Activated T-cell treated with anti-CD3 and anti-CD28 coated beads for 48 hours (primary cell): ENCODE results near the gene HPS4.
A peak's percentile ranks its signal among the peaks of the same experiment; 100 is the strongest.
"Not testable (repeated sequence)": the region's sequence is repeated elsewhere in the genome, so short reads cannot be mapped to it uniquely, and the experiment has no call there.

Experiments used
- DNase-seq: peaks from one replicate; pipeline ENCODE4 v3.0.0-alpha.2; 2020; ENCODE audit warnings: low read depth

The HPS4 gene

GRCh38 chr22:26442086-26442756, 41.4 kb downstream of the HPS4 start:
- no peak for DNase-seq

- no peak for DNase-seq
These were observed 44.0 kb downstream of the HPS4 start for GRCh38 chr22:26439559-26439958.

DNA sequence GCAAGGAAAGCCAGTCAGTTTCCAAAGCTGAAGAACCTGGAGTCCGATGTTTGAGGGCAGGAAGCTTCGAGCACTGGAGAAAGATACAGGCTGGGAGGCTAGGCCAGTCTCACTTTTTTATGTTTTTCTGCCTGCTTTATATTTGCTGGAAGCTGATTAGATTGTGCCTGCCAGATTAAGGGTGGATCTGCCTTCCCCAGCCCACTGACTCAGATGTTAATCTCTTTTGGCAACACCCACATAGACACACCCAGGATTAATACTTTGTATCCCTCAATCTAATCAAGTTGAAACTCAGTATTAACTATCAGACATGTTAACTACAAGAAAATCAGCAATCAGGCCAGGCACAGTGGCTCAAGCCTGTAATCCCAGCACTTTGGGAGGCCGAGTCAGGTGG, 44.8 kb downstream of the HPS4 start:
- DNase-seq = not testable (repeated sequence)

- DNase-seq = no peak
These were observed 45.7 kb downstream of the HPS4 start for GRCh38 chr22:26437694-26438392.

GRCh38 chr22:26436903-26437515, 46.6 kb downstream of the HPS4 start:
- DNase-seq = no peak

DNA sequence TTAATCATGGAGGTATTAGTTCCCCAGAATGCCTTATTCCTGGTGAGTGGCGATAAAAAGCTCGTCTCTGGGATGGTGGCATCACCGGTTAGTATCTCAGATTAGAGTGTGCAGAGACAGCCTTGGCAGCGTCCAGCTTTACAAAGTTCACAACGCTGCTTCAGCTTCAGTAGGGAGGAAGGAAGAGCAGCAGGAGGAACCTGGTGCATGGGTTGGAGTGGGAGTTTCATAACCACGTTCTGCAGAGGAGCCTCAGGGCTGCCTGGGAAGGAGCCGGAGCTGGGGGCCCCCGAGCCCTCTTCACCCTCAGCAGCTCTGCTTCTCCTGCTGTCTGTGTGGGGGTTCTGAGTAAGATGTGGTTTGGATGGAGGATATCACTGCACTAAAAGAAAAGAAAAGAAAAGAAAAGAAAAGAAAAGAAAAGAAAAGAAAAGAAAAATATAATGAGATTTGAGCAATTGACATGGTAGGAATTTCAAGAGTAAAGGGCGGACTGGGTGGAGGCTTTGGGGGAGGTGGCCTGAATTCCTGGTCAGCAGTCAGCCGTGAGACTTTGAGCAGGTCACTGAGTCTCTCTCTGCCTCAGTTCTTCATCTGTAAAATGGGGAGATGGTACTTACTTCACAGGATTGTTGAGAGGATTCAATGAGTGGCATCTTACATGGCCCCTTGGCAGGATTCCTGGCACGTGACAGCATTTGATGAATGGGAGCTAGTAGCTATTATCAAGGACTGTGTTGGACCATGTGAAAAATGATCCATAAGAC, 48.1 kb downstream of the HPS4 start:
- DNase-seq = no peak

DNA sequence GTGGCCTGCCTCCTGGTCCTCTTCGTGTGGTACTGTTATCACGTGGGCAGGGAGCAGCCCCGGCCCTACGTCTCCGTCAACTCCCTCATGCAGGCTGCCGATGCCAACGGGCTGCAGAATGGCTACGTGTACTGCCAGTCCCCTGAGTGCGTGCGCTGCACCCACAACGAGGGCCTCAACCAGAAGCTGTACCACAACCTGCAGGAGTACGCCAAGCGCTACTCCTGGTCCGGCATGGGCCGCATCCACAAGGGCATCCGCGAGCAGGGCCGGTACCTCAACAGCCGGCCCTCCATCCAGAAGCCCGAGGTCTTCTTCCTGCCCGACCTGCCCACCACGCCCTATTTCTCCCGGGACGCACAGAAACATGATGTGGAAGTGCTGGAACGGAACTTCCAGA, 49.8 kb downstream of the HPS4 start:
- no peak for DNase-seq

- DNase-seq = no peak
These were observed 50.8 kb downstream of the HPS4 start for GRCh38 chr22:26432619-26433311.

- no peak for DNase-seq
These were observed 52.2 kb downstream of the HPS4 start for GRCh38 chr22:26431261-26431995.

- DNase-seq = no peak
These were observed 53.0 kb downstream of the HPS4 start for GRCh38 chr22:26430600-26430999.

DNA sequence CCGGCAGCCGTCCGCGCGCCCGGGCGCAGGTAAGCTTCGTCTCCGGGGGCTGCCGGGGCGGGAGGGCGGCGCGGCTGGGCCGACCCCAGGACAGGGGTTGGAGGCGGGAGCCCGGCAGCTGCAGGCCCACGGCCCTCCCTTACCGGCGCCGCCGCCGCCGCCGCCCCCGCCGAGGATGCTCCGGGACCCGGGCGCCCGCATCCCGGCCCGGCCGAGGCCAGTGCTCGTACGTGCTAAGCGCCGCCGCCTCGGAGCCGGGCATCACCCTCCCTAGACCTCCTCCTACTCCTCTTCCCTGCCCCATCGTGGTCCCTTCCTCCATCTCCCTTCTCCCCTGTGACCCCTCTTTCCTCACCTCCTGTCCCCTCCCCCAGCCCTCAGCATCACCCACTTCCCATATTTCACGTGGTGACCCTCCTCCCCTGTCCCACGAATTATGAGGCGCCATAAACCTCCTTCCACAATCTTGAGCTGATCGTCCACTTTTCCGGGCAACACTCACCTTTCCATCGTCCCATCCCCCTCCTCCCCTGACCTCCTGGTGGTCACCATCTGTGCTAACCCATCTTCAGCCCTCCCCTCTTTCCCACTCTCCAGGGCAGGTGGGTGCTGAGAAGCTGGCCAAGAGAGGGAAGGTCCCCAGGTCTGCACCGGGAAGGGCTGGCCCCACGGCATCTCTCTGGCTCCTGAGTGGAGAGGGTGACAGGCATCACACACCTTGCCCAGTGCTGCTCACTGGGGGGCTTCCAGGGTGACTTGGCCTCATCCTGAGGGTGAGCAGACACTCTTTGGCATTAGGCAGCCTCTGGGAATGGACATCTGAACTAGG, 53.9 kb downstream of the HPS4 start:
- DNase-seq = no peak

- DNase-seq = peak; percentile 78
These were observed 54.8 kb downstream of the HPS4 start, which contains the start of gene ASPHD2 for GRCh38 chr22:26428515-26429457. Gene ASPHD2, plus strand, starts transcription at chr22:26429260. Its CDS starts 4,356 bp downstream, at chr22:26433616.

DNA sequence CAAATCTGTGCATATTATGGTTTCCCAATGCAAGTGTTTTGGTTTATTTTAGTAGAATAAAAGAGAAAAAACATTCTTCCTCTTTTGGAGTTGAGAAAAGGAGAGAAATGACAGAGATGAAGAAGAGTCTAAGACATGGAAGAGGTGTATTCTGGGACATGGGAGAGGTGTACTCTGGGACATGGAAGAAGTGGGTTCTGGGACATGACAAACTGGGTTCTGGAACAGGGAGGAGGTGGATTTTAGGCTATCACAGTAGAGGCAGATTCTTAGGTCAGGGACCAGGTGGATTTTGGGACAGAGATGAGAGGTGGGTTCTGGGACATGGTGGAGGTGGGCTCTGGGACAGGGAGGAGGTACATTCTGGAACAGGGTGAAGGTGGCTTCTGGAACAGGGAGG, 56.7 kb downstream of the HPS4 start:
- DNase-seq = no peak

DNA sequence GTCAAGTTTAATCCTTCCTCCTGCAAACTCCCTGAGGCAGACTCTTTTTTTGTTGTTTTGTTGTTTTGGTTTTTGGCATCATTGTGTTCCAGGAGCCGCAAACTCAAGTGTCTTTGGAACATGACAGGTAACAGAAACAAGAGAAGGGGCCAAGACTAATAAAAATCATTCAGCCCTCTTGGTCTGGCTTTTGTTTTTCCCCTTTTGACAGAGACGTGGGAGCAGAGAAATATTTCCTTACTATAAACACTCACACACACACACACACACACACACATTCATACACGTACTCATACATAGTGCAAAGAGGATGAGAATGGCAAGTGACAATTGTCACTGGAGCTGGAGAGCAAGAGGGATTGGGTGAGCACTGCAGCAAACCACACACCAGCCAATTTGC, 65.0 kb downstream of the HPS4 start:
- DNase-seq = no peak

GRCh38 chr22:26417406-26417805, 66.2 kb downstream of the HPS4 start:
- no peak for DNase-seq

- DNase-seq = no peak
These were observed 66.8 kb downstream of the HPS4 start for GRCh38 chr22:26416670-26417276.

DNA sequence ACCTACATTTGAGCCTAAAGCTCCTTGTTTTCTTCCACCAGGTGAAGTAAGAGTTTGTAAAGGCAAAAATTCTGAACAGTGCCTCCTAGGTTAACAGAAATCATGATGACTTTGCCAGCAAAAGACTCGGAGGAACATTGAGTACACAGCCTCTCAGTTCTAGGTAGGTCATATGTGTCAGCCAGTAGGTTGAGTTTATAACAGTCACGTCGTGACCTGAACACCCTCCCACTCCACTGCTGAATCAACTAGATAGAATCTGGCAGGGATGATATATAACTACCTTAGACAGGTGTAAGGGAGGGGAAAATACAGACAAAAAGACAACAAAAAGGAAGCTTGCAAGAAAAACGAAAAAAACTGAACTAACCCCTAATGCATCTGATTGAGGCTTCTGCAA, 67.3 kb downstream of the HPS4 start:
- DNase-seq = no peak

DNA sequence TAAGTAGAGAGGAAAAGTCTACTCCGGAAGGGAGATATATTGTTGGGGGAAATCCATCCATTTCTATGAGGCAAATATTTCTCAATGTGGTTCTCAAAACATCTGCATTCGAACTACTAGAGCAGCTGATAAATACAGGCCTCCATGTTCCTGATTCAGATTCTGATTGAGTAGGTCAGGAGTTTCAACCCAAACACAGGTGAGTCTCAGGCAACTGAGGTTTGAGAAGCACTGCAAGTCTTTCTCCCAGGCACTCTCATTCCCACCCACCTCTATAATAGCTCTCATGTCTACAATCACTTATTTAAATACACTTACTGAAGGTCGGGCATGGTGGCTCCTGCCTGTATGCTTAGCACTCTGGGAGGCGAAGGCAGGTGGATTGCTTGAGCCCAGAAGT, 69.2 kb downstream of the HPS4 start:
- no peak for DNase-seq

DNA sequence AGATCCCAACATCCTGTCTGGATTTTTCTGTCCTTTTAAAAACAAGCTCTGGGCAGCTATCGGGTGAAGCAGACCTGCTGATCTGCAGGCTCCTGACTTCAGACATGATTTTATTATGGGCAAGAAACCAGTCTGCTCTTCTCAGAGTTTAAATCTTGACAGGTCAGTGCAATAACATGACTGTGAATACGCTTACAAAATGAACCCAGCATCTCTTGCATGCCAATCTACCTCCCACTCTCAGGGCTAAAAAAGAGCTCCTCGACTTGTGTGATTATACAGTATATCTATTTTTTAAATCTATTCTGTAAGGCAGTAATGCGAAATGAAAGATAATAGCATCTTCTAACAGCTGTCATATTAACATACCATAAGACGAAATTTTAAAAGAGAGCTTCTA, 73.2 kb downstream of the HPS4 start:
- DNase-seq = no peak
